B cell (primary cell): ENCODE data around the gene MBD1. TPM values are rescaled to one million over a fixed set of nuclear protein-coding genes. Genes with fewer than 3 reads are reported as not detected.

Source experiments
- ATAC-seq: fragments of 200-7000 bp; cut with Tn5 transposase; one replicate; pipeline ENCODE4 v1.10.0; 2021; ENCODE audit warnings: low read depth, mild to moderate bottlenecking, moderate number of reproducible peaks, moderate library complexity
- CTCF ChIA-PET: fragments of 350-600 bp; sonication (Branson Sonifier 250); formaldehyde crosslinking; loops from one replicate; lab custom pipeline; 2021; ENCODE audit warnings: antibody characterized with exemption, inconsistent platforms; lab: Charles Lee
- POLR2A ChIA-PET: fragments of 350-600 bp; sonication (Branson Sonifier 250); formaldehyde crosslinking; loops from one replicate; lab custom pipeline; 2021; ENCODE audit warnings: antibody characterized with exemption; lab: Charles Lee
- DNase-seq: peaks from one replicate; pipeline ENCODE4 v3.0.0; 2013
- H2AFZ ChIP-seq: 2 replicates; pipeline ENCODE4 v1.6.1; 2012; ENCODE audit warnings: mild to moderate bottlenecking, low read depth, low read length; ENCODE audit not compliant: insufficient read depth, poor library complexity, severe bottlenecking
- H3K27ac ChIP-seq, 2 donors: 1 replicate in 1 of 2; 2 replicates in 1 of 2; pipeline ENCODE4 v1.5.1; 2012 to 2013; ENCODE audit warnings: low read length in 2 of 2, mild to moderate bottlenecking in 2 of 2, moderate library complexity in 1 of 2
- H3K27me3 ChIP-seq, 4 experiments: fragments of 200-600 bp in 1 of 4; sonication (generic) in 1 of 4; replicated peaks in 1 of 4; 1 replicate in 2 of 4; 2 replicates in 2 of 4; pipeline versions ENCODE4 v1.6.1 to v1.7.0; 2013 to 2016; ENCODE audit warnings: low read length in 3 of 4, mild to moderate bottlenecking in 2 of 4, mixed read lengths in 1 of 4, moderate library complexity in 1 of 4; ENCODE audit not compliant: insufficient read depth in 4 of 4, control insufficient read depth in 3 of 4; ENCODE audit errors: control extremely low read depth in 1 of 4
- H3K36me3 ChIP-seq, 2 experiments: replicated peaks in 1 of 2; 1 replicate in 1 of 2; 2 replicates in 1 of 2; pipeline versions ENCODE4 v1.6.1 to v1.7.1; 2013; ENCODE audit warnings: low read length in 1 of 2; ENCODE audit not compliant: insufficient read depth in 2 of 2, control insufficient read depth in 1 of 2; ENCODE audit errors: control extremely low read depth in 1 of 2, extremely low read depth in 1 of 2
- H3K4me1 ChIP-seq, 2 donors: fragments of 200-600 bp in 1 of 2; sonication (generic) in 1 of 2; 1 replicate in 1 of 2; 2 replicates in 1 of 2; pipeline versions ENCODE4 v1.5.1 to v1.6.1; 2013 to 2017; ENCODE audit warnings: low read length in 2 of 2; ENCODE audit not compliant: control insufficient read depth in 2 of 2, insufficient read depth in 2 of 2
- H3K4me2 ChIP-seq: replicated peaks from 2 replicates; pipeline ENCODE3; 2012; ENCODE audit warnings: mild to moderate bottlenecking, low read depth, low read length; ENCODE audit not compliant: poor library complexity, severe bottlenecking
- H3K4me3 ChIP-seq, 5 experiments: fragments of 200-600 bp in 1 of 5; sonication (generic) in 1 of 5; 1 replicate in 3 of 5; 2 replicates in 2 of 5; pipeline versions ENCODE4 v1.5.1 to v1.7.0; 2011 to 2016; ENCODE audit warnings: low read length in 4 of 5, mild to moderate bottlenecking in 4 of 5, low read depth in 2 of 5, control low read depth in 1 of 5, moderate library complexity in 1 of 5; ENCODE audit not compliant: insufficient read depth in 1 of 5; ENCODE audit errors: control extremely low read depth in 1 of 5, extremely low read depth in 1 of 5
- H3K79me2 ChIP-seq: fragments of 200-600 bp; sonication (generic); one replicate; pipeline ENCODE4 v1.6.0; 2016; ENCODE audit warnings: low read length; ENCODE audit not compliant: control insufficient read depth, insufficient read depth
- H3K9ac ChIP-seq: fragments of 200-600 bp; sonication (generic); 2 replicates; pipeline ENCODE4 v1.6.1; 2017; ENCODE audit warnings: mild to moderate bottlenecking, low read length, moderate library complexity
- H3K9me3 ChIP-seq, 3 donors: one replicate each; pipeline versions ENCODE4 v1.6.1 to v1.7.1; 2013; ENCODE audit warnings: low read length in 2 of 3; ENCODE audit not compliant: control insufficient read depth in 2 of 3, insufficient read depth in 1 of 3; ENCODE audit errors: control extremely low read depth in 1 of 3
- H4K20me1 ChIP-seq: 2 replicates; pipeline ENCODE4 v1.6.0; 2012; ENCODE audit warnings: mild to moderate bottlenecking, low read length; ENCODE audit not compliant: insufficient read depth, control insufficient read depth, poor library complexity, severe bottlenecking
- H3K27ac Mint-ChIP-seq: one replicate; pipeline ENCODE4 v1.8.0; 2021; ENCODE audit warnings: mixed read lengths
- H3K27me3 Mint-ChIP-seq: one replicate; pipeline ENCODE4 v1.8.0; 2021; ENCODE audit warnings: mixed read lengths
- H3K4me1 Mint-ChIP-seq: one replicate; pipeline ENCODE4 v1.8.0; 2021; ENCODE audit warnings: mixed read lengths
- H3K4me3 Mint-ChIP-seq: one replicate; pipeline ENCODE4 v1.8.0; 2021; ENCODE audit warnings: mixed read lengths
- H3K9me3 Mint-ChIP-seq: one replicate; pipeline ENCODE4 v1.8.0; 2022; ENCODE audit warnings: mixed read lengths; ENCODE audit not compliant: insufficient read depth
- EZH2 ChIP-seq: IDR thresholded peaks from 2 replicates; pipeline ENCODE4 v1.6.1; 2012; ENCODE audit warnings: borderline replicate concordance, low read depth, mild to moderate bottlenecking, moderate library complexity, low read length; ENCODE audit not compliant: insufficient read depth, poor library complexity, severe bottlenecking
- WGBS: methylation state at CpG from one replicate; pipeline ENCODE4 v1.1.5; 2013; ENCODE audit warnings: missing lambda C conversion rate; ENCODE audit not compliant: insufficient coverage; 5-methylcytosine and 5-hydroxymethylcytosine counted together
- intact Hi-C: fragments of 100-400 bp; cut with micrococcal nuclease; formaldehyde crosslinking; loops from one replicate; pipeline ENCODE4 v1.10.0; 2022
- polyA plus RNA-seq: library from polyadenylated mRNA; depleted of rRNA; stranded (reverse); fragments of >200 nt; gene quantifications from 2 replicates; pipeline ENCODE4 v1.2.3, GENCODE V29; 2012
- total RNA-seq, 2 donors: library from RNA; stranded (reverse); fragments of 120-200 nt in 1 of 2; gene quantifications; 1 replicate in 1 of 2; 2 replicates in 1 of 2; pipeline versions ENCODE4 v1.2.3 to v1.2.4, GENCODE V29; 2013 to 2022
- TF ChIP-seq, protein P1 (sequence below): fragments of 200-600 bp; IDR thresholded peaks from one replicate; pipeline ENCODE4 v1.8.0; 2022; ENCODE audit warnings: antibody characterized with exemption, mild to moderate bottlenecking

The MBD1 gene
- total and polyA plus RNA-seq, 2 donors (not counting 1 experiment from before 2014, with no cell fraction given): 120 to 135 TPM

DNA sequence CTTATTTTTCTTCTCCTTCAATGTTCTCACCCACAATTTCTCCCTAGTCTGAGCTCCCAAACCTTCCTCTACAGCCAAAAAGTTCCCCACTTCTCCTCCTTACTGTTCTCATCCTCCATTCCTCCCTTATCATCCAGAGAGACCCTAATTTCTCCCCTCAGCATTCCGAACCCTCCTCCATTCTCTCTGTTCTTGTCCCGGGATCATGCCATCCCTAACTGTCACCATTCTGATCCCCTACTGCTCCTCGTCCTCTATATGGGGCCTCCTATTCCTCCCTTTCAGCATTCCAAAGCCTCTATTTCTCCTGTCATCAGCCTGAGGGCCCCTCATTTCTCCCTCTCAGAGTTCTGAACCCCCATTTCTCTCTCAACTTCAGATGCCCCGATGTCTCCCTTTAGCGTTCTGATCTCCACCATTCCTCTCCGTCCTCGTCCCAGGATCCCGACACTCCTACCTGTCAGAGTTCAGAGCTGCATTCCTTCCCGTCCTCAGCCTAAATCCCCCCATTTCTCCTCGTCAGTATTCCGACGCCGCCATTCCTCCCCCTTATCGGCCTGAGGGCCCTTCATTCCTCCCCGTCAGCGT lies 522 bp downstream of the MBD1 start:
- intact Hi-C loops: loop anchor here (1.0 kb wide), 4 partner anchors 14 to 788 kb away; partner anchors contain the start of genes CFAP53 and RPL17
- CTCF ChIA-PET: interaction anchor here (0.8 to 2.8 kb wide), 8 partner anchors 10 to 86 kb away, joined by 3 to 44 read pairs (median 6); partner anchors contain the start of genes CFAP53 and MYO5B
- H2AFZ ChIP-seq: peak overlapping the region; percentile 95

DNA sequence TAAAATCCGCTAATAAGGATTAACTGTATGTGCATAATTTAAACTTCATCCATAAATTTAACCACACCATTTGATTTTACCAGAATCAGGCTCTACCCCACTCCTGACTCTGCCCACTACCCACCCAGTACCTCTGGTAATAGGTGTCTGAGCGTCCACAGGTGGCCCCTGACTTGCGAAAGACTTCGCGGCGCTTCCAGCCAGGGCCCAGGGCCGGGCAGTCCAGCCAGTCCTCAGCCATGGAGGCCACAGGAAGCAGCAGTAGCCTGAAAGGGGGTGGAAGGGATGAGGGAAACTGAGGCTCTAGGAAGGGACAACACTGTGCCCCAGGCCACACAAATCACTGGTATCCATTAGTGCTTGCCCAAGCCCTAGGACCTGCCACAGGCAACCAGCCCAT lies 1.6 kb downstream of the MBD1 start:
- H3K4me3 ChIP-seq: no peak overlapping the region
- ChIA-PET CTCF (interaction anchor here (0.6 to 1.4 kb wide), 2 partner anchors 11 to 78 kb away, joined by 4 to 7 read pairs; no protein-coding TSS in a partner anchor), POLR2A (no interaction called here)
- H3K27ac Mint-ChIP-seq: no peak overlapping the region
- H3K9ac ChIP-seq: peak overlapping the region; percentile 97
- peaks cover 2 to 67% of the 10 kb centered on the region in 2 experiments for H3K36me3 ChIP-seq
- no peak overlapping the region for H3K27ac ChIP-seq
- 100% methylated on average over 1 of the region's 7 CpGs for WGBS
- DNase-seq: no peak
- no peaks in the 10 kb centered on the region for H3K9me3 ChIP-seq
- peaks cover 27 to 29% of the 10 kb centered on the region in 2 donors for H3K4me1 ChIP-seq
- H3K79me2 ChIP-seq: peaks cover 46% of the 10 kb centered on the region
- H3K4me2 ChIP-seq: peak overlapping the region; percentile 97
- H2AFZ ChIP-seq: no peak overlapping the region
- peaks cover 39% of the 10 kb centered on the region for H4K20me1 ChIP-seq
- H3K4me3 Mint-ChIP-seq: peak overlapping the region; percentile 97
- no peak for ATAC-seq
- TF ChIP-seq, protein P1, sequence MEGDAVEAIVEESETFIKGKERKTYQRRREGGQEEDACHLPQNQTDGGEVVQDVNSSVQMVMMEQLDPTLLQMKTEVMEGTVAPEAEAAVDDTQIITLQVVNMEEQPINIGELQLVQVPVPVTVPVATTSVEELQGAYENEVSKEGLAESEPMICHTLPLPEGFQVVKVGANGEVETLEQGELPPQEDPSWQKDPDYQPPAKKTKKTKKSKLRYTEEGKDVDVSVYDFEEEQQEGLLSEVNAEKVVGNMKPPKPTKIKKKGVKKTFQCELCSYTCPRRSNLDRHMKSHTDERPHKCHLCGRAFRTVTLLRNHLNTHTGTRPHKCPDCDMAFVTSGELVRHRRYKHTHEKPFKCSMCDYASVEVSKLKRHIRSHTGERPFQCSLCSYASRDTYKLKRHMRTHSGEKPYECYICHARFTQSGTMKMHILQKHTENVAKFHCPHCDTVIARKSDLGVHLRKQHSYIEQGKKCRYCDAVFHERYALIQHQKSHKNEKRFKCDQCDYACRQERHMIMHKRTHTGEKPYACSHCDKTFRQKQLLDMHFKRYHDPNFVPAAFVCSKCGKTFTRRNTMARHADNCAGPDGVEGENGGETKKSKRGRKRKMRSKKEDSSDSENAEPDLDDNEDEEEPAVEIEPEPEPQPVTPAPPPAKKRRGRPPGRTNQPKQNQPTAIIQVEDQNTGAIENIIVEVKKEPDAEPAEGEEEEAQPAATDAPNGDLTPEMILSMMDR: no peak
- TF ChIP-seq EZH2: no peak
- H3K9me3 Mint-ChIP-seq: no peaks in the 10 kb centered on the region
- intact Hi-C loops: no loop called here
- no peaks in the 10 kb centered on the region for H3K27me3 ChIP-seq
- peaks cover 35% of the 10 kb centered on the region for H3K4me1 Mint-ChIP-seq
- no peaks in the 10 kb centered on the region for H3K27me3 Mint-ChIP-seq

More for the DNA sequence above, 522 bp downstream of the MBD1 start:
- no peak for DNase-seq
- H3K27me3 ChIP-seq: no peaks in the 10 kb centered on the region
- peak overlapping the region; percentile 92 to 99 (median 99) for H3K4me3 ChIP-seq
- peaks cover 2 to 66% of the 10 kb centered on the region in 2 experiments for H3K36me3 ChIP-seq
- peak overlapping the region; percentile 81 to 87 for H3K27ac ChIP-seq
- ATAC-seq: no peak
- POLR2A ChIA-PET: interaction anchor here (1.0 to 1.9 kb wide), 5 partner anchors 10 to 94 kb away, joined by 5 to 10 read pairs (median 6); partner anchors contain the start of genes CFAP53 and SKA1
- peaks cover 43% of the 10 kb centered on the region for H3K79me2 ChIP-seq
- Mint-ChIP-seq H3K27ac (peak overlapping the region; percentile 97), H3K4me3 (peak overlapping the region; percentile 97), H3K27me3 (no peaks in the 10 kb centered on the region), H3K9me3 (no peaks in the 10 kb centered on the region), H3K4me1 (peaks cover 35% of the 10 kb centered on the region)
- no peak for TF ChIP-seq EZH2
- TF ChIP-seq, protein P1: no peak
- no peaks in the 10 kb centered on the region for H3K9me3 ChIP-seq
- peaks cover 27 to 29% of the 10 kb centered on the region in 2 donors for H3K4me1 ChIP-seq
- H3K9ac ChIP-seq: peak overlapping the region; percentile 97
- WGBS: 3% methylated on average over 16 of the region's 16 CpGs
- H3K4me2 ChIP-seq: peak overlapping the region; percentile 97
- peaks cover 33% of the 10 kb centered on the region for H4K20me1 ChIP-seq
